H1 (cell line): Measurements from ENCODE around the gene TTLL1. TPM values are rescaled to one million over a fixed set of nuclear protein-coding genes. Genes with fewer than 3 reads are reported as not detected.

ENCODE experiments used
- ATF3 ChIP-seq: IDR thresholded peaks from 2 replicates; pipeline ENCODE4 v1.6.1; 2011; ENCODE audit warnings: low read depth, mild to moderate bottlenecking, low read length; ENCODE audit not compliant: insufficient read depth
- GTF2F1 ChIP-seq: IDR thresholded peaks from 2 replicates; pipeline ENCODE4 v1.6.1; 2012; ENCODE audit warnings: low read depth, low read length, improper control_type of control experiment, borderline replicate concordance
- MAX ChIP-seq: IDR thresholded peaks from 2 replicates; pipeline ENCODE4 v1.6.1; 2012; ENCODE audit warnings: inconsistent platforms
- RXRA ChIP-seq: IDR thresholded peaks from 2 replicates; pipeline ENCODE4 v1.6.1; 2011; ENCODE audit warnings: low read depth, mild to moderate bottlenecking, low read length, moderate library complexity; ENCODE audit not compliant: insufficient read depth
- TAF1 ChIP-seq: IDR thresholded peaks from 2 replicates; pipeline ENCODE4 v1.6.1; 2011; ENCODE audit warnings: mild to moderate bottlenecking, low read depth, low read length
- polyA plus RNA-seq, 7 experiments: library from polyadenylated mRNA; depleted of rRNA in 3 of 7; stranded (reverse) in 5 of 7; unstranded in 2 of 7; fragments of >200 nt in 5 of 7; fragments of 200-250 nt in 2 of 7; gene quantifications; 1 replicate in 5 of 7; 2 replicates in 1 of 7; 4 replicates in 1 of 7; pipeline versions ENCODE4 v1.2.1 to v1.2.3, GENCODE V29; 2011 to 2013; ENCODE audit warnings: missing spikeins in 2 of 7, mixed read lengths in 2 of 7
- total RNA-seq: library from RNA; stranded (reverse); fragmentation: NEBNext Ultra II Directional; extraction: Animal tissue kit (Norgen Biotek cat#: 25700); gene quantifications from 2 replicates; pipeline ENCODE4 v1.2.1, GENCODE V29; 2021

Gene TTLL1
- total and polyA plus RNA-seq, 2 of the 8 experiments (the other 6 are each of a cell fraction or from before 2014, with no cell fraction given): 5.0 to 13.8 TPM

- TF ChIP-seq ATF3: no peak
- TF ChIP-seq MAX: peak; percentile 80
- no peak for TF ChIP-seq GTF2F1
- TF ChIP-seq TAF1: peak; percentile 66
- no peak for TF ChIP-seq RXRA
Measured at GRCh38 chr22:43088984-43089717, at the start of gene TTLL1 (continued).
